HL-60 (cell line): ENCODE measurements around the gene TUBE1.

Source experiments
- DNase-seq, 2 experiments: peaks; one replicate each; pipeline ENCODE4 v3.0.0-alpha.2; 2010 to 2020; ENCODE audit warnings: low read depth in 1 of 2, low spot score in 1 of 2
- H3K27ac ChIP-seq: fragments of 250-450 bp; sonication (Bioruptor Pico); replicated peaks from 2 replicates; pipeline ENCODE4 v1.5.1; 2020; ENCODE audit warnings: mild to moderate bottlenecking, moderate library complexity
- H3K27me3 ChIP-seq: fragments of 250-450 bp; sonication (Bioruptor Pico); 2 replicates; pipeline ENCODE4 v1.5.1; 2021; ENCODE audit warnings: mild to moderate bottlenecking, moderate library complexity; ENCODE audit not compliant: insufficient read depth, poor library complexity, severe bottlenecking
- H3K4me3 ChIP-seq: replicated peaks from 2 replicates; pipeline ENCODE4 v1.5.1; 2011; ENCODE audit warnings: mild to moderate bottlenecking, control low read depth, low read length; ENCODE audit not compliant: insufficient read depth
- CTCF ChIP-seq: IDR thresholded peaks from one replicate; pipeline ENCODE4 v1.5.1; 2011; ENCODE audit warnings: low read length, control low read depth, inconsistent platforms; ENCODE audit not compliant: insufficient read depth
- GABPA ChIP-seq: IDR thresholded peaks from 2 replicates; pipeline ENCODE4 v1.6.1; 2012; ENCODE audit warnings: low read depth
- POLR2AphosphoS5 ChIP-seq: IDR thresholded peaks from 2 replicates; pipeline ENCODE4 v1.6.1; 2012; ENCODE audit warnings: low read depth
- SPI1 ChIP-seq: IDR thresholded peaks from 2 replicates; pipeline ENCODE4 v1.6.1; 2012; ENCODE audit warnings: low read depth, mild to moderate bottlenecking, borderline replicate concordance
- TF ChIP-seq, protein P1 (sequence below): IDR thresholded peaks from 2 replicates; pipeline ENCODE4 v1.6.1; 2012; ENCODE audit warnings: low read depth; ENCODE audit not compliant: insufficient replicate concordance

The TUBE1 gene

GRCh38 chr6:112038756-112039430 lies 48.4 kb downstream of the TUBE1 start:
- DNase-seq: no peak
- Histone ChIP-seq H3K4me3 (no peak overlapping the region), H3K27ac (no peak overlapping the region), H3K27me3 (no peaks in the 10 kb centered on the region)
- TF ChIP-seq, protein P1, sequence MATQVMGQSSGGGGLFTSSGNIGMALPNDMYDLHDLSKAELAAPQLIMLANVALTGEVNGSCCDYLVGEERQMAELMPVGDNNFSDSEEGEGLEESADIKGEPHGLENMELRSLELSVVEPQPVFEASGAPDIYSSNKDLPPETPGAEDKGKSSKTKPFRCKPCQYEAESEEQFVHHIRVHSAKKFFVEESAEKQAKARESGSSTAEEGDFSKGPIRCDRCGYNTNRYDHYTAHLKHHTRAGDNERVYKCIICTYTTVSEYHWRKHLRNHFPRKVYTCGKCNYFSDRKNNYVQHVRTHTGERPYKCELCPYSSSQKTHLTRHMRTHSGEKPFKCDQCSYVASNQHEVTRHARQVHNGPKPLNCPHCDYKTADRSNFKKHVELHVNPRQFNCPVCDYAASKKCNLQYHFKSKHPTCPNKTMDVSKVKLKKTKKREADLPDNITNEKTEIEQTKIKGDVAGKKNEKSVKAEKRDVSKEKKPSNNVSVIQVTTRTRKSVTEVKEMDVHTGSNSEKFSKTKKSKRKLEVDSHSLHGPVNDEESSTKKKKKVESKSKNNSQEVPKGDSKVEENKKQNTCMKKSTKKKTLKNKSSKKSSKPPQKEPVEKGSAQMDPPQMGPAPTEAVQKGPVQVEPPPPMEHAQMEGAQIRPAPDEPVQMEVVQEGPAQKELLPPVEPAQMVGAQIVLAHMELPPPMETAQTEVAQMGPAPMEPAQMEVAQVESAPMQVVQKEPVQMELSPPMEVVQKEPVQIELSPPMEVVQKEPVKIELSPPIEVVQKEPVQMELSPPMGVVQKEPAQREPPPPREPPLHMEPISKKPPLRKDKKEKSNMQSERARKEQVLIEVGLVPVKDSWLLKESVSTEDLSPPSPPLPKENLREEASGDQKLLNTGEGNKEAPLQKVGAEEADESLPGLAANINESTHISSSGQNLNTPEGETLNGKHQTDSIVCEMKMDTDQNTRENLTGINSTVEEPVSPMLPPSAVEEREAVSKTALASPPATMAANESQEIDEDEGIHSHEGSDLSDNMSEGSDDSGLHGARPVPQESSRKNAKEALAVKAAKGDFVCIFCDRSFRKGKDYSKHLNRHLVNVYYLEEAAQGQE: no peak
- no peak for TF ChIP-seq CTCF
- no peak for TF ChIP-seq GABPA
- TF ChIP-seq POLR2AphosphoS5: no peak
- no peak for TF ChIP-seq SPI1

GRCh38 chr6:112038268-112038667 lies 49.0 kb downstream of the TUBE1 start:
- Histone ChIP-seq H3K27ac (no peak overlapping the region), H3K4me3 (no peak overlapping the region)
- TF ChIP-seq CTCF: no peak
- TF ChIP-seq GABPA: no peak
- TF ChIP-seq SPI1: no peak
- TF ChIP-seq, protein P1: no peak
- TF ChIP-seq POLR2AphosphoS5: no peak

GRCh38 chr6:112037783-112038216 lies 49.5 kb downstream of the TUBE1 start:
- TF ChIP-seq SPI1 (no peak), GABPA (no peak), CTCF (no peak), POLR2AphosphoS5 (no peak)
- TF ChIP-seq, protein P1: no peak
- H3K27me3 ChIP-seq: no peaks in the 10 kb centered on the region
- DNase-seq: no peak
- no peak overlapping the region for H3K4me3 ChIP-seq
- no peak overlapping the region for H3K27ac ChIP-seq

More at GRCh38 chr6:112038268-112038667, 49.0 kb downstream of the TUBE1 start:
- H3K27me3 ChIP-seq: no peaks in the 10 kb centered on the region
- no peak for DNase-seq
